Measurements from ENCODE around the gene TPGS1. TPM values are rescaled to one million over a fixed set of nuclear protein-coding genes. Genes with fewer than 3 reads are reported as not detected.
A peak's percentile ranks its signal among the peaks of the same experiment; 100 is the strongest.

The TPGS1 gene
- total RNA-seq, 4 donors from 2014 or later = 23.4 to 73.8 (median 62.1) TPM

DNA sequence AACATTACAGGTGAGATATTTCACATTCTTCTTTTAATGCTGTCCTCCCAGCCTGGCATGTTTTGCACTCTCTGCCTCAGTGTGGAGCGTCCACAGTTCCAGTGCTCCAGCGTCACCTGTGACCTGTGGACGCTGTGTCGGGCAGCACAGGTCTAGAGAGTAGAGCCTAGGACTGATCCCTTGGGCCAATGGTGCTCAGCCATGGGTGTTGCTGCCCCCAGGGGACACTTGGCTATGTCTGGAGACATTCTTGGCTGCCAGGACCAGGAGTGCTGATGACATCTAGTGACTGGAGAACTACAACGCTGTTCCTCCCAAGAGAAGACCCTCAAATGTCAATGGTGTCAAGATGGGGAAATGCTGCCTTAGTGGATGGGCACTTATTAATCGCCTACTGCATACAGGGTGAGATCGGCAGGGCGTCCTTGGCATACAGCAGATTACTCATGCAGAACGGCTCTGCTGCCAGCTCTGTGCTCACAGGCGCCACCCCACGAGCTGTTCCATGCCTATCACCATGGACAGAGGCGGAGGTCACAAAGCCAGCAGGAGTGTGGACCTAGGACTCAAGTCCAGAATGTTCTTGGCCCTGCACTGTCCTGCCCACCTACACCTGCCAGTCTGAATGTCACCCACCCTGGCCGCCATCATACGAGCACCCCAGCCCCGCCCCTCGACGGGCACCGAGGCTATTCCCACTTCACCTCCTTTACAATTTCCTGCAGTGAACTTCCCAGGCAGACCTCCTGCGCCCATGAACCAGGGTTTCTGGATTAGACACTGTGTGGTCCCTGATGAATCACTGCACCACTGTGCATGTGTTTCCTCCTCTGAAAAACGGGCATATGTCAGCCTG is 24.9 kb upstream of the TPGS1 start:
- no peak for DNase-seq (ENCODE audit: low spot score in 2 of 2)
- intact Hi-C loops (cut with DNase I; ENCODE audit: low total_unique reads) = no loop called here
- H3K4me3 ChIP-seq (ENCODE audit: low read depth, poor library complexity, severe bottlenecking) = no peak overlapping the region
- WGBS, 2 donors = 57 to 60% methylated on average over 20 of the region's 20 CpGs
- TF ChIP-seq, protein P1, sequence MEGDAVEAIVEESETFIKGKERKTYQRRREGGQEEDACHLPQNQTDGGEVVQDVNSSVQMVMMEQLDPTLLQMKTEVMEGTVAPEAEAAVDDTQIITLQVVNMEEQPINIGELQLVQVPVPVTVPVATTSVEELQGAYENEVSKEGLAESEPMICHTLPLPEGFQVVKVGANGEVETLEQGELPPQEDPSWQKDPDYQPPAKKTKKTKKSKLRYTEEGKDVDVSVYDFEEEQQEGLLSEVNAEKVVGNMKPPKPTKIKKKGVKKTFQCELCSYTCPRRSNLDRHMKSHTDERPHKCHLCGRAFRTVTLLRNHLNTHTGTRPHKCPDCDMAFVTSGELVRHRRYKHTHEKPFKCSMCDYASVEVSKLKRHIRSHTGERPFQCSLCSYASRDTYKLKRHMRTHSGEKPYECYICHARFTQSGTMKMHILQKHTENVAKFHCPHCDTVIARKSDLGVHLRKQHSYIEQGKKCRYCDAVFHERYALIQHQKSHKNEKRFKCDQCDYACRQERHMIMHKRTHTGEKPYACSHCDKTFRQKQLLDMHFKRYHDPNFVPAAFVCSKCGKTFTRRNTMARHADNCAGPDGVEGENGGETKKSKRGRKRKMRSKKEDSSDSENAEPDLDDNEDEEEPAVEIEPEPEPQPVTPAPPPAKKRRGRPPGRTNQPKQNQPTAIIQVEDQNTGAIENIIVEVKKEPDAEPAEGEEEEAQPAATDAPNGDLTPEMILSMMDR (IDR thresholded peaks at IDR 0.05) = no peak
- TF ChIP-seq POLR2A (IDR thresholded peaks at IDR 0.05) = no peak

DNA sequence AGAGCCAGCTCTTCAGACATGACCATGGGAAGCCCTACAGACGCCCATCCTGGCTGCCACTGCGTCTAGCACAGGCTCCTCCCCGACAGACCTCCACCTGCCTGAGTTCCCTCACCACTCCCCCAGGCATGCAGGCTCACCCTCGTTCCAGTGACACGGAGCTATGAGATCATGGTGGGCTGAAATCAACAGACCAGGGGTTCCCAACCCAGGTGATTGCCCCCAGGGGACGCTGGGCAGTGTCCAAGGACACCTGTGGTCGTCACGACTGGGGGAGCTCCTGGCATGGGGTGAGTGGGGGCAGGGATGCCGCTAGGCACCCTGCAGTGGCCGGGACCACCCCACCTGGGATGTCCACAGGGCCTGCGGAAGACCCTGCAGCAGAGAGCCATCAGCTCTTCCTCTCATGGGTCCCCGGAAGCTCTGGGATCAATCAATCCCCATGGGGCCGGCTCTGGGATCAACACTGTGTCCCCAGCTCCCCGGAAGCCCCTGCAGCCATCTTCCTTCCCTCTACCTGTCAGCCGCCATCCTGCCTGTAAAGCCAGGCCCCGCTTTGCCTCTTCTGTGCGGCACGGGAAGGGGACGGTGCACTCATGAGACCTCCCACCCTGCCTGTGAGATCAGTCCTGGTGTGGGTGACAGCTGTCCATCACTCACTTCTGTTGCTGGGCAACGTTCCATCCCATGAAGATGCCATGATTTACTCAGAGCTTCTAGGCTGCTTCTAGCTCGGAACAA is 23.8 kb upstream of the TPGS1 start:
- no peak for DNase-seq (ENCODE audit: low spot score in 2 of 2)
- WGBS, 2 donors = 51 to 59% methylated on average over 21 of the region's 21 CpGs
- H3K4me3 ChIP-seq (ENCODE audit: low read depth, poor library complexity, severe bottlenecking) = no peak overlapping the region
- TF ChIP-seq, protein P1 (IDR thresholded peaks at IDR 0.05) = no peak
- no peak for TF ChIP-seq POLR2A (IDR thresholded peaks at IDR 0.05)
- intact Hi-C loops (cut with DNase I; ENCODE audit: low total_unique reads) = no loop called here

DNA sequence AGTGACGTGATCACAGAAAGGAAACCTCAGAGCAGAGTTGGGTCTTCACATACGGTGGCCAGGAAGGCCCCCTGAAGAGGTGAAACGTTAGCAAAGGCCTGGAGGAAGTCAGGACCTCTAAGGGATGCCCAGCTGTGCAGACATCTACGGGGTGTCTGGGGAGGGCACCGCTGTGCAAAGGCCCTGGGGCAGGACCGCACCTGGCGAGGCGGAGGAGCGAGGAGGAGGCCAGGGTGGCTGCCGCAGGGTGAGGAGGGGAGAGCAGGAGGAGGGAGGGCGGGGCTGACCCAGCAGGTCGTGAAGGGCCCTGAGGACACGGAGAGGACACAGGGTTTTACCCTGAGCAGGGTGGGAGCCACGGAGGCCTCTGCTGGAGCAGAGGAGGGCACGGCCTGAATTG is 22.8 kb upstream of the TPGS1 start:
- TF ChIP-seq, protein P1 (IDR thresholded peaks at IDR 0.05) = no peak
- no peak for TF ChIP-seq POLR2A (IDR thresholded peaks at IDR 0.05)
- intact Hi-C loops (cut with DNase I; ENCODE audit: low total_unique reads) = no loop called here
- DNase-seq (ENCODE audit: low spot score in 2 of 2) = no peak
- no peak overlapping the region for H3K4me3 ChIP-seq (ENCODE audit: low read depth, poor library complexity, severe bottlenecking)
- 43 to 44% methylated on average over 15 of the region's 15 CpGs for WGBS, 2 donors

DNA sequence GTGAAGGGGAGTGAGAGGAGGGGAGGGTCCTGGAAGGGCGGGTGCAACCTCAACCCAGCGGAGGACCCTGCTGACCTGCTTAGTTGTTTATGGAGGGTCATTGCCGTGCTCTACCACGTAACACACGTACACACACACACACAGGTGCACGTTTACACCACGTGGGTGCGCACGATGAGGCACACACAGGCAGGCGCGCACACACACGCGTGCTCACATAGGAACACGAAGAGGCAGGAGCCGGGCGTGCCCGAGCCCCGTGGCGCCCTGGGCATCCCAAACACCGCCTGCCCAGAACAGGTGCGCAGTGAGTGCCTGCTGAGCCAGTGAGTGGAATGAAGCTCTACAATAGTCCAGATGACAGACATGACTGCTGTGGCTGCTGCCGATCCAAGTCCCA is 22.2 kb upstream of the TPGS1 start:
- whole genome bisulfite sequencing, 2 donors = 63 to 70% methylated on average over 16 to 21 of the region's 22 CpGs
- TF ChIP-seq, protein P1 (IDR thresholded peaks at IDR 0.05) = no peak
- TF ChIP-seq POLR2A (IDR thresholded peaks at IDR 0.05) = no peak
- no peak overlapping the region for H3K4me3 ChIP-seq (ENCODE audit: low read depth, poor library complexity, severe bottlenecking)
- DNase-seq (ENCODE audit: low spot score in 2 of 2) = no peak
- intact Hi-C loops (cut with DNase I; ENCODE audit: low total_unique reads) = no loop called here

DNA sequence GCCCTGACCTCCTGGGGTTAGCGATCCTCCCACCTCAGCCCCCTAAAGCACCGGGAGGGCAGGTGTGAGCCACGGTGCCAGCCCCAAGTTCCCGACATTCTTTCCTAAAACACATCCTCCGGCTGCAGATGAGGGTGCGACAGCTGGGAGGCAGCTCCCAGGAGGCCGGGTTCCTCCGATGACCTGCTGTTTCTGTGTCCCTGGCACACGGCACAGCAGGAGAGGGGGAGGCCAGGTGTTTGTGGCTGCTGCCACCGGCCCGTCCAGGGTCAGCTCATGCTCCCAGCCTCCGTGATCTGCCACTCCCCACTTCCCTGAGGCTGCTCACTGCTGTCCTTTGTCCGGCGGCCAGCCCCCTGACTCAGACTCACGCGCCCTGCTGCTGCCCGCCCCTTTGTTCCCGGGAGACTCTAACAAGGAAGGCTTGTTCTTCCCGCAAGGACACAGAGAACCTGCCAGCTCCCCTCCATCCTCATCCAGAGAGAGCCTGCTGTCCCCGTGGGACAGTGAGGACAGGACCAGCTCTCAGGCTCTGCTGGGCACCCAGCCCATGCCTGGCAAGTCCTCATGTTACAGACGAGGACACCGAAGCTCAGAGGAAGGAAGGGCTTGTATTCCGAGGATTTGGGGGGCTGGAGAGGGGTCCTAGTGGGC is 21.6 kb upstream of the TPGS1 start:
- 16 to 21% methylated on average over 13 to 22 of the region's 23 CpGs for WGBS, 2 donors
- TF ChIP-seq POLR2A (IDR thresholded peaks at IDR 0.05) = no peak
- TF ChIP-seq, protein P1 (IDR thresholded peaks at IDR 0.05) = no peak
- no peak overlapping the region for H3K4me3 ChIP-seq (ENCODE audit: low read depth, poor library complexity, severe bottlenecking)
- peak; percentile 66 to 96 for DNase-seq (ENCODE audit: low spot score in 2 of 2)
- intact Hi-C loops (cut with DNase I; ENCODE audit: low total_unique reads) = no loop called here

Data from lower leg skin (tissue), 4 donors.